IPS-20b (cell line): ENCODE results near the gene MACROD2.

Source experiments
- H3K27ac ChIP-seq: one replicate; pipeline ENCODE4 v1.5.1; 2013; ENCODE audit warnings: low read length
- H3K27me3 ChIP-seq: 2 replicates; pipeline ENCODE4 v1.6.1; 2013; ENCODE audit warnings: mild to moderate bottlenecking, low read length, inconsistent platforms; ENCODE audit not compliant: insufficient read depth
- H3K36me3 ChIP-seq: 2 replicates; pipeline ENCODE4 v1.6.1; 2013; ENCODE audit warnings: low read depth, mild to moderate bottlenecking, inconsistent platforms, low read length, moderate library complexity; ENCODE audit not compliant: insufficient read depth
- H3K4me1 ChIP-seq: 2 replicates; pipeline ENCODE4 v1.6.1; 2013; ENCODE audit warnings: mild to moderate bottlenecking, control low read depth, inconsistent platforms, low read length, moderate library complexity; ENCODE audit not compliant: insufficient read depth
- H3K4me3 ChIP-seq: 2 replicates; pipeline ENCODE4 v1.5.1; 2013; ENCODE audit warnings: mild to moderate bottlenecking, low read length, inconsistent platforms
- H3K9ac ChIP-seq: 2 replicates; pipeline ENCODE4 v1.6.1; 2013; ENCODE audit warnings: low read depth, mild to moderate bottlenecking, inconsistent platforms, low read length, moderate library complexity
- H3K9me3 ChIP-seq: 2 replicates; pipeline ENCODE4 v1.6.1; 2013; ENCODE audit warnings: mild to moderate bottlenecking, low read depth, low read length, inconsistent platforms; ENCODE audit not compliant: insufficient read depth

Gene MACROD2

GRCh38 chr20:14488756-14489479 is 493.6 kb downstream of the MACROD2 start:
- no peaks in the 10 kb centered on the region for H3K36me3 ChIP-seq
- H3K9ac ChIP-seq: no peak overlapping the region
- no peaks in the 10 kb centered on the region for H3K4me1 ChIP-seq
- no peaks in the 10 kb centered on the region for H3K27me3 ChIP-seq
- H3K4me3 ChIP-seq: no peak overlapping the region
- no peaks in the 10 kb centered on the region for H3K9me3 ChIP-seq
- H3K27ac ChIP-seq: no peak overlapping the region

DNA sequence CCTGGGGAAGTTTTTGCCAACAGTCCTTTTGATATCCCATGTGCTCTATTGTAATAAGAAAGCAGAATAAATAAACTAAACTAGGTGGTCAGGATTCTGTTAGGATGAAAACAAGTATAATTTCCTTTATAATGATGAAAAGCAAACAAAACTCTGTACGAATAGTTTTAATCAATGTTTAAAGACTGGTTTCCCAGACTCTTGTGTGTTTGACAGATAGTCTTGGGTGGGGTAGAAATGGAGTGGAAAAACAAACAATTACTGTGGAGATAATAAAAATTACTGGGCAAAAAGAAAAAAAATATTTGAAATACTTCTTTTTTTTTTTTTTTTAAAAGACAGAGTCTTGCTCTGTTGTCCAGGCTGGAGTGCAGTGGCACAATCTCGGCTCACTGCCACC is 494.2 kb downstream of the MACROD2 start:
- Histone ChIP-seq H3K9ac (no peak overlapping the region), H3K4me3 (no peak overlapping the region), H3K27ac (no peak overlapping the region), H3K9me3 (no peaks in the 10 kb centered on the region), H3K4me1 (no peaks in the 10 kb centered on the region), H3K36me3 (no peaks in the 10 kb centered on the region), H3K27me3 (no peaks in the 10 kb centered on the region)

DNA sequence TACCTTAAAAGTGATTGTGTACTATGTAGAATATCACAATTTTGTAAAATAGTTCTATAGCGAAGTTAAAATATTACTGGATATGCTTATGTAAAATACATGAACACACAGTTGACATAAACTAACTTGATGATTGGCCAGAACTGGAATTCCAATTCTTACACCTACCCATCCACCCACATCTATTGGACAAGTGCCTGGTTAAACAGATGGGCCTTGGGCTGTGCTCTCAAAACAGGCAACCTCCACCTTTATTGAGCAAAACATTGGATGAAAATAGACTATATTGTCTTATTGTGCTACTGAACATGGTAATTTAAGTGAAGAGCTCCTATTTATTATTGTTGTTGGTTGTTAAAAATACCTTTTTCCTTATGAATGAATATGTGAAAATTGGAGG is 496.1 kb downstream of the MACROD2 start:
- Histone ChIP-seq H3K9me3 (no peaks in the 10 kb centered on the region), H3K9ac (no peak overlapping the region), H3K36me3 (no peaks in the 10 kb centered on the region), H3K27me3 (no peaks in the 10 kb centered on the region), H3K4me1 (no peaks in the 10 kb centered on the region), H3K4me3 (no peak overlapping the region), H3K27ac (no peak overlapping the region)

- Histone ChIP-seq H3K4me1 (no peaks in the 10 kb centered on the region), H3K36me3 (no peaks in the 10 kb centered on the region), H3K27ac (no peak overlapping the region), H3K9ac (no peak overlapping the region), H3K27me3 (no peaks in the 10 kb centered on the region), H3K9me3 (no peaks in the 10 kb centered on the region), H3K4me3 (no peak overlapping the region)
These were observed 498.1 kb downstream of the MACROD2 start for GRCh38 chr20:14493408-14493807.

DNA sequence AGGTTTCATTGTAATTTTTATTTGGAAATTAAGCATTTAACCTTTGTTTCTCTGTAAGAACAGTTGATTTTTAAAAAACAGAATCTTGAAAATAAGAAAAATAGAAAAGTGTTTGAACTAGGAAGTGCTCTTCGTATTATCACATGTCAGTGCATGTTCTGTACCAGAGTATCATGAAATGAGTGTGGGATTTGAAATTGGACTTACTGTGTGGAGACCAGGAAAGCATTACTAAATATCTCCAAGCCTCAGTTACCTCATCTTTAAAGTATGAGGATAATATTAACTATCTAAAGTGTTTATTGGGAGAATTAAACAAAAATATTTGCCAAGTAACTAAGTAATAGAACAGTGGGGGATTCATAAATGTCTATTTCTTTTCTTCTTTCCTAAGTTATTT is 499.0 kb downstream of the MACROD2 start:
- no peaks in the 10 kb centered on the region for H3K4me1 ChIP-seq
- H3K27me3 ChIP-seq: no peaks in the 10 kb centered on the region
- no peak overlapping the region for H3K27ac ChIP-seq
- H3K9ac ChIP-seq: no peak overlapping the region
- H3K9me3 ChIP-seq: no peaks in the 10 kb centered on the region
- H3K36me3 ChIP-seq: no peaks in the 10 kb centered on the region
- no peak overlapping the region for H3K4me3 ChIP-seq

DNA sequence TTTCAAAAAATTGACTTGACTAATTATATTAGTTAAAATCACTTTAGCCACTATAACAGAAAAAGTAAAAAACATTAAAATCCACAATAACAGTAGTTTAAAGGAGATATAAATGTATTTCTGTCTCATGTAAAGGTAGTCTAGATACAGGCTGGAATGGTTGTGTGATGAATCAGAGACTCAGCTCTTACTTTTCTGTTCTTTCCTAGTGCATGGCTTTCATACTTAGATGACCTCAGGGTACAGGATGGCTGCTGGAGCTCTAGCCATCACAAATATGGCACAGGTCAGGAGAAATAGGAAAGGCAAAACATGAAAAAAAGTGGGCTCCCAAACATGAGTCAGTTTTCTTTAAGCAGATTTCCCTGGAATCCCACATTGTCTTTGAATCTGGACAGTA is 499.8 kb downstream of the MACROD2 start:
- Histone ChIP-seq H3K9ac (no peak overlapping the region), H3K4me3 (no peak overlapping the region), H3K36me3 (no peaks in the 10 kb centered on the region)

DNA sequence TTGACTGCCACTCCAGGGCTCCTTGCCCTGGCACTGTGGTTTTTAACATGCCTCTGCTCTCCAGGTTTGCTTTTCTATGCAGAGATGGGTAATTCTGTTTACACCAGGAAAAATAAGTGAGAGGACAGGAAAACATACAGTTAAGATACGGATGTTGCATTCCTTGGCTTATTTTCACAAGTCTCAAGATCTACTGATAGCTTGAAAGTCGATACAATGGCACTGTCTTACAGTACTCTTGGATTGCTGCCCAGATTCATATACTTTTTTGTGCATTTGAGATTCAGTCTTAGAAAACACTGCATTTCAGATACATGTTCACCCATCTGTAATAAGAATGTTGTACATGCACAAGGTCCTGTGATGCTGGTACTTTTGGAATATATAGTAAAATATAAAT is 501.7 kb downstream of the MACROD2 start:
- no peaks in the 10 kb centered on the region for H3K36me3 ChIP-seq
- H3K9ac ChIP-seq: no peak overlapping the region
- no peak overlapping the region for H3K27ac ChIP-seq

More for the DNA sequence above, 499.8 kb downstream of the MACROD2 start:
- H3K4me1 ChIP-seq: no peaks in the 10 kb centered on the region
- no peaks in the 10 kb centered on the region for H3K9me3 ChIP-seq
- no peak overlapping the region for H3K27ac ChIP-seq
- no peaks in the 10 kb centered on the region for H3K27me3 ChIP-seq

GRCh38 chr20:14498772-14499171 is 503.5 kb downstream of the MACROD2 start:
- no peaks in the 10 kb centered on the region for H3K36me3 ChIP-seq
- H3K9ac ChIP-seq: no peak overlapping the region; the same call in 1 of the 2 replicates
- H3K27ac ChIP-seq: no peak overlapping the region
- no peaks in the 10 kb centered on the region for H3K4me1 ChIP-seq
- no peaks in the 10 kb centered on the region for H3K9me3 ChIP-seq
- H3K27me3 ChIP-seq: no peaks in the 10 kb centered on the region
- no peak overlapping the region for H3K4me3 ChIP-seq

More for the DNA sequence above, 501.7 kb downstream of the MACROD2 start:
- Histone ChIP-seq H3K4me3 (no peak overlapping the region), H3K4me1 (no peaks in the 10 kb centered on the region), H3K9me3 (no peaks in the 10 kb centered on the region), H3K27me3 (no peaks in the 10 kb centered on the region)

DNA sequence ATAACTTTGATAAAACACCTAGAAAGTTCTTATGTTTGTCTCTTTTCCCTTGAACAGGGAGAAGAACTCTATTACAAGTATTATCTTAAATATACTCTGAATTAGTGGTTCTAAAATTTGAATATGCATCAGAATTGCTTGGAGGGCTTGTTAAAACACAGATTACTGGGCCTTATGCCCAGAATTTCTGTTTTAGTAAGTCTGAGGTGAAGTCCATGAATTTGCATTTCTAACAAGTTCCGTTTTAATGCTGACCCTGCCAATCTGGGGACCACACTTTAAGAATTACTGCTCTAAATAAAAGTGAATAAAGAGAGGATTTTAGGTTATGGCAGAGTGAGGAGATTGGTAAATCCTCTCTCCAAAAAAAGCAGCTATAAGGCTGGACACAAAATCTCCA is 510.2 kb downstream of the MACROD2 start:
- Histone ChIP-seq H3K9ac (no peak overlapping the region), H3K4me3 (no peak overlapping the region), H3K9me3 (no peaks in the 10 kb centered on the region), H3K4me1 (no peaks in the 10 kb centered on the region), H3K36me3 (no peaks in the 10 kb centered on the region), H3K27me3 (no peaks in the 10 kb centered on the region), H3K27ac (no peak overlapping the region)

DNA sequence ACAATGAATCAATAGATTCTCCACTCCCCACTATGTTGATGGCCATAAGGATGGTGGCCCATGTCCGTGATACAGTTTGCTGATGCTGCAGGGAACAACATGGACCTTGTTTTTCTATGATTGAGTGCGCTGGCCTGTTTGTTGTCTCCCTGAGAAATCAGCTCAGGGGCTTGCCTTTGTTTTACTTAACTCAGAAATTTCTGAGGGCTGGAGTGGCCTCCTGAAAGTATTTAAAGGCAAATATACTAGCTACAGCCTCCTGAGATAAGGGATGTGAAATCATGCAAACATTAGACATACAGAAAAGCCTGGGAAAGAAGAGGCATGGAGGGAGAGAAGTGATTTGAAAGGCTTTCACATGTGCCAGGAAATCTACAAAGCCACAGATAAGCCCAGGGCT is 512.4 kb downstream of the MACROD2 start:
- no peak overlapping the region for H3K4me3 ChIP-seq
- H3K9me3 ChIP-seq: no peaks in the 10 kb centered on the region
- H3K27me3 ChIP-seq: no peaks in the 10 kb centered on the region
- H3K4me1 ChIP-seq: no peaks in the 10 kb centered on the region
- no peak overlapping the region for H3K9ac ChIP-seq
- H3K27ac ChIP-seq: no peak overlapping the region
- H3K36me3 ChIP-seq: no peaks in the 10 kb centered on the region

DNA sequence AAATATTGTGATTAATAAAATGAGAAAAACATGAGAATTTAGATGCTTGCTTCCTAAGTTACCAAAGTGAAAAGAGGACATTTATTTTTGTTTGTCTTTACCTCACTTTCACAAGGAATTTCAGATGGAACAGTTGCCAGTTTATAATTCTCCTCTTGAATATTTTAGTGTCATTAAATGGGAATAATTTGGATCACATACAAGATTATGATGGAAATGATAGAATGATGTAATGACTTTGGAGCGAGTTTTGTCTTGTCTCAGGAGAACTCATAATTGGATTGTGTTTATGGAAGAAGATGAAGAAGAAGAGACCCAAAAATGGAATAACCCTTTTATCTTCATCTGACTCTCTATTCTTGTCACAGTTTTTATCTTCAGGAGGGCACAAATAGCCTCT is 515.0 kb downstream of the MACROD2 start:
- Histone ChIP-seq H3K27me3 (no peaks in the 10 kb centered on the region), H3K9ac (no peak overlapping the region), H3K27ac (no peak overlapping the region), H3K4me1 (no peaks in the 10 kb centered on the region), H3K36me3 (no peaks in the 10 kb centered on the region), H3K4me3 (no peak overlapping the region), H3K9me3 (no peaks in the 10 kb centered on the region)

- Histone ChIP-seq H3K4me1 (no peaks in the 10 kb centered on the region), H3K9me3 (no peaks in the 10 kb centered on the region), H3K36me3 (no peaks in the 10 kb centered on the region), H3K4me3 (no peak overlapping the region), H3K9ac (no peak overlapping the region), H3K27me3 (no peaks in the 10 kb centered on the region), H3K27ac (no peak overlapping the region)
These were observed 517.5 kb downstream of the MACROD2 start for GRCh38 chr20:14512839-14513238.
